Nephron progenitor cell (in vitro differentiated cells): ENCODE data around the gene GLCCI1.

Source experiments
- DNase-seq: peaks from one replicate; pipeline ENCODE4 v3.0.0; 2021
- H3K27ac Mint-ChIP-seq: 2 replicates; pipeline ENCODE4 v1.8.0; 2021; ENCODE audit warnings: mild to moderate bottlenecking, moderate library complexity, mixed read lengths
- H3K27me3 Mint-ChIP-seq: 2 replicates; pipeline ENCODE4 v1.8.0; 2021; ENCODE audit warnings: mild to moderate bottlenecking, low read depth, mixed read lengths; ENCODE audit not compliant: poor library complexity
- H3K36me3 Mint-ChIP-seq: 2 replicates; pipeline ENCODE4 v1.8.0; 2021; ENCODE audit warnings: low read depth, mixed read lengths
- H3K4me1 Mint-ChIP-seq: 2 replicates; pipeline ENCODE4 v1.8.0; 2021; ENCODE audit warnings: mixed read lengths
- H3K4me3 Mint-ChIP-seq: 2 replicates; pipeline ENCODE4 v1.8.0; 2021; ENCODE audit warnings: mild to moderate bottlenecking, moderate library complexity, mixed read lengths
- H3K9me3 Mint-ChIP-seq: 2 replicates; pipeline ENCODE4 v1.8.0; 2021; ENCODE audit warnings: mild to moderate bottlenecking, moderate library complexity, mixed read lengths
- CTCF ChIP-seq: fragments of 200-600 bp; sonication (generic); IDR thresholded peaks from 2 replicates; pipeline ENCODE4 v1.5.0; 2021; ENCODE audit warnings: antibody characterized with exemption

GLCCI1 gene

GRCh38 chr7:8082762-8083161 lies 114.2 kb downstream of the GLCCI1 start:
- no peaks in the 10 kb centered on the region for H3K27me3 Mint-ChIP-seq
- DNase-seq = no peak
- no peak for TF ChIP-seq CTCF
- no peaks in the 10 kb centered on the region for H3K4me1 Mint-ChIP-seq
- H3K9me3 Mint-ChIP-seq = no peaks in the 10 kb centered on the region
- H3K27ac Mint-ChIP-seq = no peak overlapping the region
- H3K36me3 Mint-ChIP-seq = peaks cover 44% of the 10 kb centered on the region
- H3K4me3 Mint-ChIP-seq = no peak overlapping the region

- Mint-ChIP-seq H3K36me3 (peaks cover 35% of the 10 kb centered on the region), H3K9me3 (no peaks in the 10 kb centered on the region), H3K4me3 (no peak overlapping the region), H3K4me1 (no peaks in the 10 kb centered on the region), H3K27me3 (no peaks in the 10 kb centered on the region), H3K27ac (no peak overlapping the region)
- no peak for TF ChIP-seq CTCF
- no peak for DNase-seq
Observed at GRCh38 chr7:8084836-8085235, 116.2 kb downstream of the GLCCI1 start.

GRCh38 chr7:8085420-8085819 lies 116.8 kb downstream of the GLCCI1 start:
- Mint-ChIP-seq H3K27ac (peak overlapping the region; percentile 89), H3K27me3 (no peaks in the 10 kb centered on the region), H3K4me1 (no peaks in the 10 kb centered on the region), H3K9me3 (no peaks in the 10 kb centered on the region), H3K36me3 (peaks cover 35% of the 10 kb centered on the region), H3K4me3 (no peak overlapping the region)
- DNase-seq = no peak
- no peak for TF ChIP-seq CTCF

- Mint-ChIP-seq H3K9me3 (no peaks in the 10 kb centered on the region), H3K36me3 (peaks cover 35% of the 10 kb centered on the region), H3K4me1 (no peaks in the 10 kb centered on the region), H3K4me3 (no peak overlapping the region), H3K27me3 (no peaks in the 10 kb centered on the region), H3K27ac (no peak overlapping the region)
- TF ChIP-seq CTCF = no peak
- no peak for DNase-seq
Observed at GRCh38 chr7:8086239-8086638, 117.6 kb downstream of the GLCCI1 start.

GRCh38 chr7:8089036-8089780 lies 120.6 kb downstream of the GLCCI1 start:
- no peak for TF ChIP-seq CTCF
- peaks cover 40% of the 10 kb centered on the region for H3K36me3 Mint-ChIP-seq
- H3K27me3 Mint-ChIP-seq = peaks cover 3% of the 10 kb centered on the region
- no peaks in the 10 kb centered on the region for H3K4me1 Mint-ChIP-seq
- H3K27ac Mint-ChIP-seq = no peak overlapping the region
- DNase-seq = no peak
- H3K4me3 Mint-ChIP-seq = no peak overlapping the region
- no peaks in the 10 kb centered on the region for H3K9me3 Mint-ChIP-seq

GRCh38 chr7:8092140-8092539 lies 123.5 kb downstream of the GLCCI1 start:
- no peak for TF ChIP-seq CTCF
- H3K4me3 Mint-ChIP-seq = no peak overlapping the region
- H3K27ac Mint-ChIP-seq = no peak overlapping the region
- no peak for DNase-seq
- H3K4me1 Mint-ChIP-seq = no peaks in the 10 kb centered on the region
- peaks cover 3% of the 10 kb centered on the region for H3K27me3 Mint-ChIP-seq
- peaks cover 28% of the 10 kb centered on the region for H3K36me3 Mint-ChIP-seq
- H3K9me3 Mint-ChIP-seq = peaks cover 5% of the 10 kb centered on the region
